GM19468 (cell line): Measurements from ENCODE around the gene SLC35G6.
"Not testable (repeated sequence)": the region's sequence is repeated elsewhere in the genome, so short reads cannot be mapped to it uniquely, and the experiment has no call there.

Source experiments
- ATAC-seq: cut with Tn5 transposase; IDR thresholded peaks from one replicate; pipeline ENCODE4 v1.9.1; 2021; ENCODE audit warnings: mild to moderate bottlenecking, moderate library complexity, moderate number of reproducible peaks; ENCODE audit not compliant: unreplicated experiment; ENCODE audit errors: extremely low read depth

SLC35G6 gene

GRCh38 chr17:7477392-7478275 is 3.6 kb upstream of the SLC35G6 start:
- ATAC-seq = no peak

- ATAC-seq = no peak
These were observed 2.7 kb upstream of the SLC35G6 start for GRCh38 chr17:7478276-7479212.

GRCh38 chr17:7479213-7480088 is 1.8 kb upstream of the SLC35G6 start, which contains the start of gene ZBTB4:
Gene ZBTB4 (minus strand): TSS chr17:7479631. CDS start chr17:7466801, 12,830 bp downstream.
- ATAC-seq = no peak

- ATAC-seq = no peak
These were observed 1.2 kb upstream of the SLC35G6 start for GRCh38 chr17:7480089-7480384.

GRCh38 chr17:7481842-7482741 is 846 bp downstream of the SLC35G6 start:
- ATAC-seq = not testable (repeated sequence)

- ATAC-seq = not testable (repeated sequence)
These were observed 1.5 kb downstream of the SLC35G6 start for GRCh38 chr17:7482742-7483088.

GRCh38 chr17:7483255-7484066 is 2.2 kb downstream of the SLC35G6 start:
- no peak for ATAC-seq

- peak; percentile 57 for ATAC-seq
These were observed 3.0 kb downstream of the SLC35G6 start, which contains the start of gene POLR2A for GRCh38 chr17:7484067-7484918. Gene POLR2A (plus strand): TSS chr17:7484366.

GRCh38 chr17:7484919-7485377 is 3.7 kb downstream of the SLC35G6 start:
- ATAC-seq = no peak

GRCh38 chr17:7486181-7486580 is 4.9 kb downstream of the SLC35G6 start:
- no peak for ATAC-seq

- no peak for ATAC-seq
These were observed 8.9 kb downstream of the SLC35G6 start for GRCh38 chr17:7490144-7490543.

GRCh38 chr17:7491583-7491982 is 10.3 kb downstream of the SLC35G6 start:
- no peak for ATAC-seq

- no peak for ATAC-seq
These were observed 12.7 kb downstream of the SLC35G6 start for GRCh38 chr17:7493941-7494340.

- no peak for ATAC-seq
These were observed 14.7 kb downstream of the SLC35G6 start for GRCh38 chr17:7495906-7496434.

- no peak for ATAC-seq
These were observed 15.4 kb downstream of the SLC35G6 start for GRCh38 chr17:7496470-7497183.

GRCh38 chr17:7497228-7497627 is 16.0 kb downstream of the SLC35G6 start:
- ATAC-seq = no peak
